ENCODE data around the gene ARFGAP2. TPM values are rescaled to one million over a fixed set of nuclear protein-coding genes. Genes with fewer than 3 reads are reported as not detected.
"Not testable (repeated sequence)": the region's sequence is repeated elsewhere in the genome, so short reads cannot be mapped to it uniquely, and the experiment has no call there.

ARFGAP2 gene
- 168 TPM for total RNA-seq

GRCh38 chr11:47176328-47177228, at the start of gene ARFGAP2:
TSS of gene ARFGAP2 (minus strand) at chr11:47176879. CDS start at chr11:47176853, 26 bp downstream.
- peak; percentile 99 for DNase-seq

- DNase-seq: no peak
These were observed 49.1 kb upstream of the ARFGAP2 start for GRCh38 chr11:47225552-47226400.

GRCh38 chr11:47222696-47223095, 46.0 kb upstream of the ARFGAP2 start:
- DNase-seq: no peak

- DNase-seq: no peak
These were observed 43.7 kb upstream of the ARFGAP2 start for GRCh38 chr11:47220401-47220821.

- DNase-seq: peak; percentile 75
These were observed 39.6 kb upstream of the ARFGAP2 start for GRCh38 chr11:47216121-47216798.

GRCh38 chr11:47215366-47215910, 38.8 kb upstream of the ARFGAP2 start:
- no peak for DNase-seq

GRCh38 chr11:47213950-47214565, 37.4 kb upstream of the ARFGAP2 start:
- peak; percentile 93 for DNase-seq

GRCh38 chr11:47212938-47213337, 36.3 kb upstream of the ARFGAP2 start:
- DNase-seq: no peak

GRCh38 chr11:47208628-47209027, 31.9 kb upstream of the ARFGAP2 start:
- no peak for DNase-seq

- not testable (repeated sequence) for DNase-seq
These were observed 31.4 kb upstream of the ARFGAP2 start for GRCh38 chr11:47208008-47208552.

- DNase-seq: no peak
These were observed 30.8 kb upstream of the ARFGAP2 start for GRCh38 chr11:47207459-47207858.

GRCh38 chr11:47206577-47206976, 29.9 kb upstream of the ARFGAP2 start:
- DNase-seq: not testable (repeated sequence)

GRCh38 chr11:47204637-47204989, 27.9 kb upstream of the ARFGAP2 start:
- DNase-seq: no peak

GRCh38 chr11:47202576-47202975, 25.9 kb upstream of the ARFGAP2 start:
- DNase-seq: no peak

- no peak for DNase-seq
These were observed 24.3 kb upstream of the ARFGAP2 start for GRCh38 chr11:47201015-47201414.

- DNase-seq: not testable (repeated sequence)
These were observed 21.5 kb upstream of the ARFGAP2 start for GRCh38 chr11:47198161-47198560.

- DNase-seq: no peak
These were observed 15.4 kb upstream of the ARFGAP2 start for GRCh38 chr11:47192111-47192510.

- DNase-seq: not testable (repeated sequence)
These were observed 14.5 kb upstream of the ARFGAP2 start for GRCh38 chr11:47191137-47191536.

- DNase-seq: peak; percentile 63
These were observed 12.6 kb upstream of the ARFGAP2 start for GRCh38 chr11:47189100-47189834.

- peak; percentile 85 for DNase-seq
These were observed 11.6 kb upstream of the ARFGAP2 start for GRCh38 chr11:47188259-47188658.

GRCh38 chr11:47187723-47188122, 11.0 kb upstream of the ARFGAP2 start:
- no peak for DNase-seq

All from tongue (tissue), 2 donors.